Stimulated activated CD4-positive, alpha-beta T cell treated with anti-CD3 and anti-CD28 coated beads, TNF-alpha, amount 100 ng/mL, for 1 hour (primary cell): ENCODE results near the gene SIX6.

ENCODE experiments used
- DNase-seq, 3 donors: peaks; one replicate each; pipeline ENCODE4 v3.0.0-alpha.2; 2020; ENCODE audit warnings: low read depth in 3 of 3, low spot score in 1 of 3

The SIX6 gene

DNA sequence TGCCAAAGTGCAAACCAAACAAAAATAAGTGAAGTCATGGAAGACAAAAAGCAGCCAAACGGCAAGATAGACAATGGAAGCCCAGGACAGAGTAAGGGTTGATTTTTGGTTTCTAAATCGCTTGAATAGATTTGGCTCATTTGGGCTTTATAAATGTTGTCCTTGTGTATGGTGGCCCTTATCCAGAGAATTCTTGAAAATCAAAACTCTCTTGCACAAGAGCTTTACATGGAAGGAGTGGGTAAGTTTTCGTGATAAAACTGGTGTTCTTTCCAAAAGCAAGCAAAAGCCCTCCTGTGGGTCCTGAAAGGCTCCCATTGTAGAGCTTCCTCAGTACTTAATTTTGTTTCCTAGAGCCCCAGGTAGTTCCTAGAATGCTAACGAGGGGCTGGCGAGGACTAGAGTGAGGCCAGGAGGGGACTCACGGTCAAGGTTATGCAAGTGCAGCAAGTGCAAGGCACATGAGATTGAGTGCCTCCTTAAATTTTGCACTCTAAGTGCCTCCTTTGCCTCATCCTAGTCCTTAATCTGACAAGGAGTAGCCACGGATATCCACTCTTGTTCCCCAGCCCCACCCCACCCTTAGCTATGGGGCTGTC, 4.1 kb downstream of the SIX6 start:
- DNase-seq: no peak

DNA sequence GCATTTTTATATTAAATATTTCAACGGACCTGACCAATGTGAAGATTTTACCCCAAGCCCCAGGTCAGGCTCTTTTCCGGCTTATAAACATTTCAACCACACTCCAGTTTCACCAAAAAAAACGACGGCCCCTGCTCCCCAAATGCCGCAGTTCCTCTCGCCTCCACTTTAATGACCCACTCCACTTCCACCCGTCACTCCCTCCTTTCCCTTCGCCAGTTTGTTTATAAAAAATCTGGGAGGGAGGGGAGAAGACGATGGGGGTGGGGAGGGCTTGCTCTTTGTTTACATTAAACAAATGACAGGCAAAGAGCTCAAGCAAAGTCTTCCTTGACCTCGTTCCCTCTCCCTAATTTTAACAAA, 5.4 kb downstream of the SIX6 start:
- no peak for DNase-seq

DNA sequence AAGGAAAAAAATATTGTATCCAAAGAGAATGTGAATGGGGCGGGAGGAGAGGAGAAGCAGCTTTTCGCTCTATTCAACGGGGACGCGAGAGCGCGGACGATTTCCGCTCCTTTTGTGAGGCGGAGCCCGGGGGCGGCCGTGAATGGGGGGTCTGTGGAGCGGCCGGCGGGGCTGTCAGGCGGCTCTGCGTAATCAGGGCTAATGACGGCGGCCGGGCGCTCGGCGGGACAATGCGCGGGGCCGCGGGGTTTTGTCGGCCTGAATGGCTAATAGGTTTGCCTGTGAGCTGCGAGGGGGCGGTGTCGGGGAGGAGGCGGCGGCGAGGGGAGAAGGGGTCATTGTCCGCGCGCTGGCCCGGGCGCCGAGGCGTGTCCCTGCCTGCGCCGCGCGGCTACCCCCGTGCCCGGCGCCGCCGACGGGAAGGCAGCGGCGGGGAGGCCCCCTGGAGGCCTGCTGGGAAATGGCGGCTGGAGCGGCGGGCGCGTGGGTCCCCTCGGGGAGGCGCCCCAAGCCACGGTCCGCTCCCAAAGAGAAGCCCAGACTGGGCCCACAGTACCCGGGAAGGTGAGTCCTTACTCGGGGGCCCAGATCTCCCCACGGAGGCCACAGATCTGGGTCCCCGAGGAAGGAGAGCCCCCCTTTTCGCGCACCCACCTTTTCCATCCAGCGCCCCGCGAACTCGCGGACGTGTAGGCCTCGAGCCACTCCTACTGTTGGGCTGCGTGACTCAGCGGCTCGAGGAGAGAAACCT, 6.0 kb downstream of the SIX6 start:
- no peak for DNase-seq

- no peak for DNase-seq
Measured at GRCh38 chr14:60515511-60516289, 6.8 kb downstream of the SIX6 start.

DNA sequence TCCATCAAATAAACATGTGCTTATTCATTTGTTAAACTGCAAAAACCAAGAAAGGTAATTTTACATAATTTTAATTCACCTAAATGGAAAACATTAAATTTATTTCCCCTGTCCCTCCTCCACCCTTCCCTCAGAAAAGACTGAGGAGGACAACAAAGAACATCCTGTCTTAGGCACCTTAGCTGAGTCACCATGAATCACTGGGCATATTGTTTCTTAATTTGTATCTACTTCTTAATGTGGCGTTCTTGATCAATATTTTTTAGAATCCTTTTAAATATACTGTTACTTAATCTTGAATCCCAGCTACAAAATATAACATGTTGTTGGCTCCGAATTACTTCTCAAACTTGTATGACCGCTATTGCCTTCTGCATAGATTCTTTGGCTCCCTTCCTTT, 23.5 kb downstream of the SIX6 start:
- no peak for DNase-seq

DNA sequence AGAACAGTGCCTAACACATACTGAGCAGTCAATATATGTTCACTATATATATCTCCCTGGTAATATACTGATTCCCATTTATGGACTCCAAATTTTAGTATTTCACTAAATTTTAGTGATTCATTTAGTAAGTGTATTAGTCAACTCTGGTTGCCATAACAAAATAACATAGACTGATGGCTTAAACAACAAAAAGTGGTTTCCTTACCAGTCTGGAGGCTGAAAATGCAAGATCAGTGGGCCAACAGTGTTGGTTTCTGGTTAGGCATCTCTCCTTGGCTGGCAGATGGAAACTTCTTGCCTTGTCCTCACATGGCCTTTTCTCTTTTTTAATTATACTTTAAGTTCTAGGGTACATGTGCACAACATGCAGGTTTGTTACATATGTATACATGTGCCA, 28.7 kb downstream of the SIX6 start:
- no peak for DNase-seq

DNA sequence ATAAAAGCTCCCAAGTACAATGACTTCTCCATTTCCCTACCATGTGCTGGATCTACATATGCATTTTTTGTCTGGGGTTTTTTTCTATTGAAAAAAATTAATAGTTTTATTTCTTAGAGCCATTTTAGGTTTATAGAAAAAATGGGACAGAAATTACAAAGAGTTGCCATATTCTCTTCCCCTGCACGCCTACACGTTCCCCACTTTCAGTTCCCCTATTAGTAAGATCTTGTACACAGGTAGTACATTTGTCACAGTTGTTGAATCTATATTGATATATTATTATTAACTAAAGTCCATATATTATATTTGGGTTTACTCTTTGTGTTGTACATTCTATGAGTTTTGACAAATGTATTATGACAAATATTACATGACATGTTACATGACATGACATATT, 35.7 kb downstream of the SIX6 start:
- no peak for DNase-seq

DNA sequence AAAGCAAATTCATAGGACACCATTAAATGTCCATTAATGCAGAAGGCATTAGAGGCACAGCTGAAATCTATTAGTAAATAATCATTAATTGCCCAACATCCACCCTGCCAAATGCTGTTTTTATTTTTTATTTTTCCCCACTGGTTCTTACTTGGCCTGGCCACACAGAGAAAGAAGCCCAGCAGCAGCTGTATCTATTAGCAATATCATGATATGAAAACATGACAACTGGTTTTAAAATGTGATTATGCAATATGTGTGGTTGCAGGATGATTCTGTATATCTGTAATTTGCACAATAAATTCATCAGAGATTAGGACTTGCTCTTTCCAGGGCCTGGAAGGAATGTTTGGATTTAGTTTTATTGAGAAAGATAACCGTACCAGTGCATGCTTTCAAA, 44.9 kb downstream of the SIX6 start:
- DNase-seq: no peak

DNA sequence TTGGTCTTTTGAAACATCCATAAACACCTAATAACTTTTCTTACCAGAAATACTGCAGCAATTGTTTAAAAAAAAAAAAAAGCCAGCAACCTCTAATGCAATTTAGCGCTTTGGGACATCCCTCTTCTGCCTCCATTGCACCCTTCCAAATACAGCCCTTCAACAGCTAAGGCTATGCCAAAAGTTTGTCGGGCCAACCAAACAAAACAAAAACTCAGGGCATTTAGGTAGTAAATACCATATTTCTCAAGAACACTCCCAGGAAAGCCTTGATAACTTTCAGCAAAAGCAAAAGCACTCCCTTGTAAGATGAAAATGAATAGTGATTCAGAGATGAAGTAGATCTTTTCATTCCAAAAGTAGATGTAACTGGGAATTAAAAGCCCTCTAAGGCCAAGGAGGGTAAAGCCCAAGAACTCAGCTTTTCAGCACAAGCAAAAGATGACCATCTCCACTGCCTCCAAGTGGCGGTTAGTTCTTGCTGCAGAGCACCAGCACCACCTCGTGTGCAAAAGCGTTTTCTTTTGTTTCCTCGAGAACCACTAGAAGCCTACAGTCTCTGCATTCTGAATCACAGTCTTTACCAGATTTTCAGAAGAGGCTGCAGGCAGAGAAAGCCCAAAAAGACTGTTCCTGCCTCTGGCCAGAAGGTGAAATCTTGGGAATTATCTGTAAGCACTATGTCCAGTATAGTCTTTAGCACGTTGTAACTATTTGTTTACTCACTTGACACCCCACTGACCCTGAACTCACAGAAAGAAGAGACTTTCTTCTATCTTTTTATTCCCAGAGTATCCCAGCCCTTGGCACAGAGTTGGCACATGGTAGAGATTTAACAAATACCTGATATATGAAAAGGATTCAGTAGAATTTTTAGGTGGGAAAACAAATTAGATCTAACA, 53.1 kb downstream of the SIX6 start:
- DNase-seq: no peak
